ENCODE data around the gene CEACAM4.

The CEACAM4 gene

GRCh38 chr19:41590936-41591335 is 35.9 kb downstream of the CEACAM4 start:
- DNase-seq (ENCODE audit: low spot score), result no peak

DNA sequence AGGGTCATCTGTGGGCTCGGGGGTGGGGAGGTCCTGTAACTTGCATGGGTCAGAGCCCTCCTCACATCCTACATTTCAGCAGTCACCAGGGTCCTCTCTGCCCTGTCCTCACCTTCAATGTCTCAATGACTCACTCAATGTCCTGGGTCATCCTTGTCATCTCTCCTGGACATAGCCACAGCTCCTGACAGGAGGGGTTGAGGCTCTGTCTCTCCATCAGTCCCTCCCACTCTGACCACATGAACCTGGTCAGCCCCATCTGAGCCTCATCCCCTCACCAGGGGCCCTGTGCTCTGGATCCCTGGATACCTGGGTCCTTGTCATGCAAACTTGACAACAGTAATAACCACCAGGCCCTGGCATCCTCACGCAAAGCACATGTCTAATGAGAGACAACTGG is 37.5 kb downstream of the CEACAM4 start:
- H2BK120ac ChIP-seq (ENCODE audit: low read depth, low read length), result no peak overlapping the region
- H3K18ac ChIP-seq (ENCODE audit: low read length), result no peak overlapping the region
- no peak overlapping the region for H3K23ac ChIP-seq (ENCODE audit: low read depth, low read length, poor library complexity)
- WGBS, 2 donors (ENCODE audit: extremely low coverage in 2 of 2, insufficient read length in 2 of 2, insufficient replicate concordance in 1 of 2), result no CpG with 5 or more reads among the region's 2 CpGs
- no peak for DNase-seq (ENCODE audit: low spot score)
- no peak overlapping the region for H3K4ac ChIP-seq (ENCODE audit: low read length)
- no peak overlapping the region for H4K91ac ChIP-seq (ENCODE audit: low read depth, low read length, poor library complexity)
- no peak overlapping the region for H2AFZ ChIP-seq (ENCODE audit: low read length)
- no peak overlapping the region for H2BK12ac ChIP-seq (ENCODE audit: low read length)
- H3K4me3 ChIP-seq (ENCODE audit: low read length in 2 of 2), result peak overlapping the region in 1 of 2 donors; percentile 22
- H3K9me3 ChIP-seq (replicated peaks in 1 of 2; ENCODE audit: control insufficient read depth in 2 of 2, insufficient read depth in 1 of 2, low read depth in 1 of 2, low read length in 2 of 2), result peaks cover 0 to 16% of the 10 kb centered on the region in 2 donors
- H3K27ac ChIP-seq (replicated peaks; ENCODE audit: low read length), result no peak overlapping the region
- H3K79me1 ChIP-seq (ENCODE audit: low read depth, low read length), result no peaks in the 10 kb centered on the region
- no peak overlapping the region for H3K9ac ChIP-seq (ENCODE audit: low read depth, low read length, poor library complexity)
- no peak overlapping the region for H2BK5ac ChIP-seq (ENCODE audit: low read length)
- no peaks in the 10 kb centered on the region for H3K4me1 ChIP-seq (ENCODE audit: control insufficient read depth in 2 of 2, insufficient read depth in 1 of 2, low read depth in 1 of 2, low read length in 2 of 2)
- H3K27me3 ChIP-seq (ENCODE audit: control insufficient read depth in 3 of 3, insufficient read depth in 3 of 3, low read depth in 1 of 3, low read length in 3 of 3), result peaks cover 0 to under 1% (median 0%) of the 10 kb centered on the region in 3 experiments
- no peak overlapping the region for H4K8ac ChIP-seq (ENCODE audit: low read depth, low read length)
- no peak overlapping the region for H3K4me2 ChIP-seq (ENCODE audit: insufficient read depth, low read length, poor library complexity, severe bottlenecking)
- H3K14ac ChIP-seq (ENCODE audit: low read length), result no peak overlapping the region
- H2AK5ac ChIP-seq (ENCODE audit: low read depth, low read length), result no peak overlapping the region
- no peaks in the 10 kb centered on the region for H3K36me3 ChIP-seq (replicated peaks in 1 of 2; ENCODE audit: control insufficient read depth in 2 of 2, insufficient read depth in 2 of 2, low read length in 2 of 2)
- H2BK15ac ChIP-seq (ENCODE audit: low read length), result no peak overlapping the region

More at GRCh38 chr19:41590936-41591335, 35.9 kb downstream of the CEACAM4 start:
- peaks cover 0 to 2% (median 2%) of the 10 kb centered on the region in 3 experiments for H3K27me3 ChIP-seq (ENCODE audit: control insufficient read depth in 3 of 3, insufficient read depth in 3 of 3, low read depth in 1 of 3, low read length in 3 of 3)
- H2BK15ac ChIP-seq (ENCODE audit: low read length), result no peak overlapping the region
- H3K9ac ChIP-seq (ENCODE audit: low read depth, low read length, poor library complexity), result no peak overlapping the region
- no peak overlapping the region for H3K14ac ChIP-seq (ENCODE audit: low read length)
- H2AK5ac ChIP-seq (ENCODE audit: low read depth, low read length), result no peak overlapping the region
- no peak overlapping the region for H3K4ac ChIP-seq (ENCODE audit: low read length)
- H4K8ac ChIP-seq (ENCODE audit: low read depth, low read length), result no peak overlapping the region
- H2AFZ ChIP-seq (ENCODE audit: low read length), result no peak overlapping the region
- no peak overlapping the region for H3K27ac ChIP-seq (replicated peaks; ENCODE audit: low read length)
- no peak overlapping the region for H2BK5ac ChIP-seq (ENCODE audit: low read length)
- no peaks in the 10 kb centered on the region for H3K79me1 ChIP-seq (ENCODE audit: low read depth, low read length)
- no peaks in the 10 kb centered on the region for H3K36me3 ChIP-seq (replicated peaks in 1 of 2; ENCODE audit: control insufficient read depth in 2 of 2, insufficient read depth in 2 of 2, low read length in 2 of 2)
- H3K4me3 ChIP-seq (ENCODE audit: low read length in 2 of 2), result no peak overlapping the region
- H3K4me2 ChIP-seq (ENCODE audit: insufficient read depth, low read length, poor library complexity, severe bottlenecking), result no peak overlapping the region
- H3K18ac ChIP-seq (ENCODE audit: low read length), result no peak overlapping the region
- no peak overlapping the region for H3K23ac ChIP-seq (ENCODE audit: low read depth, low read length, poor library complexity)
- H2BK12ac ChIP-seq (ENCODE audit: low read length), result no peak overlapping the region
- H2BK120ac ChIP-seq (ENCODE audit: low read depth, low read length), result no peak overlapping the region
- no peaks in the 10 kb centered on the region for H3K4me1 ChIP-seq (ENCODE audit: control insufficient read depth in 2 of 2, insufficient read depth in 1 of 2, low read depth in 1 of 2, low read length in 2 of 2)
- H3K9me3 ChIP-seq (replicated peaks in 1 of 2; ENCODE audit: control insufficient read depth in 2 of 2, insufficient read depth in 1 of 2, low read depth in 1 of 2, low read length in 2 of 2), result peaks cover 0 to 11% of the 10 kb centered on the region in 2 donors
- H4K91ac ChIP-seq (ENCODE audit: low read depth, low read length, poor library complexity), result no peak overlapping the region

- Histone ChIP-seq H2BK120ac (ENCODE audit: low read depth, low read length) (no peak overlapping the region), H3K23ac (ENCODE audit: low read depth, low read length, poor library complexity) (no peak overlapping the region), H3K4me2 (ENCODE audit: insufficient read depth, low read length, poor library complexity, severe bottlenecking) (no peak overlapping the region), H3K36me3 (replicated peaks in 1 of 2; ENCODE audit: control insufficient read depth in 2 of 2, insufficient read depth in 2 of 2, low read length in 2 of 2) (no peaks in the 10 kb centered on the region), H3K18ac (ENCODE audit: low read length) (no peak overlapping the region), H3K4ac (ENCODE audit: low read length) (no peak overlapping the region), H3K79me1 (ENCODE audit: low read depth, low read length) (no peaks in the 10 kb centered on the region), H2BK5ac (ENCODE audit: low read length) (no peak overlapping the region), H3K9me3 (replicated peaks in 1 of 2; ENCODE audit: control insufficient read depth in 2 of 2, insufficient read depth in 1 of 2, low read depth in 1 of 2, low read length in 2 of 2) (peaks cover 0 to 18% of the 10 kb centered on the region in 2 donors), H2BK12ac (ENCODE audit: low read length) (no peak overlapping the region), H2AK5ac (ENCODE audit: low read depth, low read length) (no peak overlapping the region), H2AFZ (ENCODE audit: low read length) (no peak overlapping the region), H3K27me3 (ENCODE audit: control insufficient read depth in 3 of 3, insufficient read depth in 3 of 3, low read depth in 1 of 3, low read length in 3 of 3) (no peaks in the 10 kb centered on the region), H3K9ac (ENCODE audit: low read depth, low read length, poor library complexity) (no peak overlapping the region), H3K4me1 (ENCODE audit: control insufficient read depth in 2 of 2, insufficient read depth in 1 of 2, low read depth in 1 of 2, low read length in 2 of 2) (no peaks in the 10 kb centered on the region), H3K27ac (replicated peaks; ENCODE audit: low read length) (no peak overlapping the region), H4K8ac (ENCODE audit: low read depth, low read length) (no peak overlapping the region), H4K91ac (ENCODE audit: low read depth, low read length, poor library complexity) (no peak overlapping the region), H3K4me3 (ENCODE audit: low read length in 2 of 2) (peak overlapping the region in 1 of 2 donors; percentile 22), H3K14ac (ENCODE audit: low read length) (no peak overlapping the region), H2BK15ac (ENCODE audit: low read length) (no peak overlapping the region)
- no CpG with 5 or more reads among the region's 6 CpGs for WGBS, 2 donors (ENCODE audit: extremely low coverage in 2 of 2, insufficient read length in 2 of 2, insufficient replicate concordance in 1 of 2)
- no peak for DNase-seq (ENCODE audit: low spot score)
Observed at GRCh38 chr19:41588497-41589209, 38.2 kb downstream of the CEACAM4 start.

GRCh38 chr19:41587838-41588210 is 39.0 kb downstream of the CEACAM4 start:
- H3K4me2 ChIP-seq (ENCODE audit: insufficient read depth, low read length, poor library complexity, severe bottlenecking), result no peak overlapping the region
- no peaks in the 10 kb centered on the region for H3K27me3 ChIP-seq (ENCODE audit: control insufficient read depth in 3 of 3, insufficient read depth in 3 of 3, low read depth in 1 of 3, low read length in 3 of 3)
- H3K4me1 ChIP-seq (ENCODE audit: control insufficient read depth in 2 of 2, insufficient read depth in 1 of 2, low read depth in 1 of 2, low read length in 2 of 2), result no peaks in the 10 kb centered on the region
- H2AK5ac ChIP-seq (ENCODE audit: low read depth, low read length), result no peak overlapping the region
- H3K23ac ChIP-seq (ENCODE audit: low read depth, low read length, poor library complexity), result no peak overlapping the region
- no peak for DNase-seq (ENCODE audit: low spot score)
- peaks cover 0 to 18% of the 10 kb centered on the region in 2 donors for H3K9me3 ChIP-seq (replicated peaks in 1 of 2; ENCODE audit: control insufficient read depth in 2 of 2, insufficient read depth in 1 of 2, low read depth in 1 of 2, low read length in 2 of 2)
- H3K79me1 ChIP-seq (ENCODE audit: low read depth, low read length), result no peaks in the 10 kb centered on the region
- H2BK12ac ChIP-seq (ENCODE audit: low read length), result no peak overlapping the region
- no peaks in the 10 kb centered on the region for H3K36me3 ChIP-seq (replicated peaks in 1 of 2; ENCODE audit: control insufficient read depth in 2 of 2, insufficient read depth in 2 of 2, low read length in 2 of 2)
- no peak overlapping the region for H2AFZ ChIP-seq (ENCODE audit: low read length)
- H3K14ac ChIP-seq (ENCODE audit: low read length), result no peak overlapping the region
- H4K8ac ChIP-seq (ENCODE audit: low read depth, low read length), result no peak overlapping the region
- H3K27ac ChIP-seq (replicated peaks; ENCODE audit: low read length), result no peak overlapping the region
- H3K18ac ChIP-seq (ENCODE audit: low read length), result no peak overlapping the region
- no peak overlapping the region for H2BK15ac ChIP-seq (ENCODE audit: low read length)
- H2BK5ac ChIP-seq (ENCODE audit: low read length), result no peak overlapping the region
- WGBS, 2 donors (ENCODE audit: extremely low coverage in 2 of 2, insufficient read length in 2 of 2, insufficient replicate concordance in 1 of 2), result no CpG with 5 or more reads among the region's 4 CpGs
- H3K4me3 ChIP-seq (ENCODE audit: low read length in 2 of 2), result no peak overlapping the region
- no peak overlapping the region for H3K4ac ChIP-seq (ENCODE audit: low read length)
- no peak overlapping the region for H3K9ac ChIP-seq (ENCODE audit: low read depth, low read length, poor library complexity)
- H4K91ac ChIP-seq (ENCODE audit: low read depth, low read length, poor library complexity), result no peak overlapping the region
- H2BK120ac ChIP-seq (ENCODE audit: low read depth, low read length), result no peak overlapping the region

Measured in neuronal stem cell (in vitro differentiated cells).